ENCODE results near the gene PCNX3. TPM values are rescaled to one million over a fixed set of nuclear protein-coding genes. Genes with fewer than 3 reads are reported as not detected.
A peak's percentile ranks its signal among the peaks of the same experiment; 100 is the strongest.

Gene PCNX3
- total and polyA plus RNA-seq, 10 of the 15 experiments (the other 5 are each of a cell fraction or from before 2014, with no cell fraction given) = 0.03 to 46.6 (median 8.4) TPM

DNA sequence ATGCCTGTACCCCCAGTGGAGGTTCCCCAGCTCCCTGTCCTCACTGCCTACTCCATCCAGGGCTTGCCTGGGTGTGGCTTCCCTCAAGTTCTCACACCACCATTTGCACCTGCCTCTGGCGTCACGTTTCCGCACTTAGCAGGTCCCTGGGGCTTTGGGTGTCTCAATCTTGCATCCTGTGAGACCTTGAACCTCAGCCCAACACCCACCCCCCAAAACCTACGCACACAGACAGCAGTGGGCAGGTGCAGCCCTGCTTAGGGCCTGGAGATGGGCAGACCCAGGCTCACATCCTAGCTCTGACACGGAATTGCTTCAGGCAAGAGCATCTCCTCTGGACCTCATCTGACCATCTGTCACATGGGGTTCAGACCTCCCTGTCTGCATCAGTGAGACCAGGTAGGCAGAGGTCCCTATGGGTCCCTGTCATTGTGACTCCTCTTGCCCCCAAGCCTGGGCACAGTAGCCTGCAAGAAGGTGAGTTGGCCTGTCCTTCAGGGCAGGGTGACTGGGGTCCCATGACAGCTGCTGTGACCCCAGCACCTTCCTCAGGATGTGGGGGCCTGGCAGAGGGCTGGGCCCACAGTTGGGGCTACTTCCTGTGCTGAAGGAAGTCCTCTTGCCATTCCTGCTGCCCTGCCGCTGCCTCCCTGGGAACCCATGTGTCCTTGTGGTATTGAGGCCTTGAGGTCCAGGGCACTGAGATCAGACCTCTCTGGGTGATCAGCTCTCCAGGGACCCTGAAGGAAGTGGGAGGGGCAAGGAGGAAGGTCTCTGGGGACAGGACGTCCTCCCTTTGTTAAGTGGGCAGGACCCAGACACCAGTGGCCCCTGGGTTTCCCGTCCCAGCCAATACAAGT, 24.3 kb downstream of the PCNX3 start (continued):
- TF ChIP-seq WRNIP1 (IDR thresholded peaks at IDR 0.05; ENCODE audit: borderline replicate concordance, low read depth, low read length) = no peak
- peak; percentile 91 for TF ChIP-seq DPF2 (IDR thresholded peaks at IDR 0.05)
- TF ChIP-seq SREBF1 (IDR thresholded peaks at IDR 0.05; ENCODE audit: low read length) = no peak
- TF ChIP-seq TCF7 (IDR thresholded peaks at IDR 0.05; ENCODE audit: borderline replicate concordance) = no peak
- TF ChIP-seq ZZZ3 (IDR thresholded peaks at IDR 0.05; ENCODE audit: control insufficient read depth, insufficient read length, low read depth) = no peak
- TF ChIP-seq, protein P1, sequence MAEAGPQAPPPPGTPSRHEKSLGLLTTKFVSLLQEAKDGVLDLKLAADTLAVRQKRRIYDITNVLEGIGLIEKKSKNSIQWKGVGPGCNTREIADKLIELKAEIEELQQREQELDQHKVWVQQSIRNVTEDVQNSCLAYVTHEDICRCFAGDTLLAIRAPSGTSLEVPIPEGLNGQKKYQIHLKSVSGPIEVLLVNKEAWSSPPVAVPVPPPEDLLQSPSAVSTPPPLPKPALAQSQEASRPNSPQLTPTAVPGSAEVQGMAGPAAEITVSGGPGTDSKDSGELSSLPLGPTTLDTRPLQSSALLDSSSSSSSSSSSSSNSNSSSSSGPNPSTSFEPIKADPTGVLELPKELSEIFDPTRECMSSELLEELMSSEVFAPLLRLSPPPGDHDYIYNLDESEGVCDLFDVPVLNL (IDR thresholded peaks at IDR 0.05; ENCODE audit: low read depth, low read length) = no peak
- no peak for TF ChIP-seq SUZ12 (IDR thresholded peaks at IDR 0.05; ENCODE audit: unreplicated experiment)

DNA sequence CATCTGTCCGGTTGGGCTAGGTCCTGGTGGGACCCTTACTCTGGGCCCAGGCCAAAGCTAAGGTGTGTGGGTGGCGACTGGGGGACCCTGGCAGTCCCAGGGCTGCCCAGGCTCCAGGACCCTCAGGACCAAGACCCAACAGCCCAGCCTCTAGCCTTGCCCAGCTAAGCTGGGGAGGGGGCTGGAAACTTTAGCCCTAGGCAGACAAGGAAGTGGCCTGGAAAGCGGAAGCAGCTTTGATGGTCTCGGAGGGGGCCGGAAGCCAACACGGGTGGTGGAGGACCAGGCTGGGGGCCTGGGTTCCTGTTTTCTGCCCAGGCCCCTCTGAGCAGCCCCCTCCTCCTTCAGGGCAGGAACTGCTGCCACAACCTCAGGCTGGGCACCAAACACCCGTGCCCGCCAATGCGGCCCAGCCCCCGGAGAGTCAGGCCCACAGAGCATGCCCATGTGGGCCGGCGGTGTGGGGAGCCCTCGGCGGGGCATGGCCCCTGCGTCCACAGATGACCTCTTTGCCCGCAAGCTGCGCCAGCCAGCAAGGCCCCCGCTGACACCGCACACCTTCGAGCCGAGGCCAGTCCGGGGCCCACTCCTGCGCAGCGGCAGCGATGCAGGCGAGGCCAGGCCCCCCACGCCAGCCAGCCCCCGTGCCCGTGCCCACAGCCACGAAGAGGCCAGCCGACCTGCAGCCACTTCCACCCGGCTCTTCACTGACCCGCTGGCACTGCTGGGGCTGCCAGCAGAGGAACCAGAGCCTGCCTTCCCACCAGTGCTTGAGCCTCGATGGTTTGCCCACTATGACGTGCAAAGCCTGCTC, 25.1 kb downstream of the PCNX3 start:
- Histone ChIP-seq H3K4me2 (ENCODE audit: control insufficient read depth, insufficient read depth) (peak overlapping the region; percentile 99), H3K9ac (ENCODE audit: control insufficient read depth, insufficient read depth, low read length) (peak overlapping the region; percentile 92), H2AFZ (ENCODE audit: control insufficient read depth, low read depth, low read length) (peak overlapping the region; percentile 28), H3K27ac (ENCODE audit: control insufficient read depth, insufficient read depth) (peak overlapping the region; percentile 89), H3K27me3 (replicated peaks in 1 of 2; ENCODE audit: control insufficient read depth in 2 of 2, insufficient read depth in 2 of 2, low read length in 1 of 2) (no peaks in the 10 kb centered on the region), H3K9me3 (replicated peaks; ENCODE audit: control insufficient read depth, insufficient read depth, low read length) (no peaks in the 10 kb centered on the region), H3K4me1 (ENCODE audit: control insufficient read depth, insufficient read depth, low read length) (peaks cover 34% of the 10 kb centered on the region), H3K79me2 (ENCODE audit: control insufficient read depth, insufficient read depth, low read length) (peaks cover 42% of the 10 kb centered on the region), H4K20me1 (ENCODE audit: control insufficient read depth, insufficient read depth) (no peaks in the 10 kb centered on the region), H3K36me3 (ENCODE audit: control insufficient read depth in 2 of 2, insufficient read depth in 2 of 2, low read length in 1 of 2) (peaks cover 11 to 31% of the 10 kb centered on the region in 2 experiments), H3K4me3 (peak overlapping the region; percentile 85)
- no TSS peak for BruUV-seq (replicated peaks)
- ChIA-PET RAD21 (ENCODE audit: unreplicated experiment) (interaction anchor here (0.7 to 1.7 kb wide), 5 partner anchors 12 to 139 kb away, joined by 3 to 8 read pairs (median 3); partner anchors contain the start of gene EHBP1L1), SMC1A (ENCODE audit: uncharacterized antibody, unreplicated experiment) (interaction anchor here (1.2 to 3.6 kb wide), 3 partner anchors 12 to 22 kb away, joined by 3 to 33 read pairs (median 14); partner anchors contain the start of gene RELA), POLR2A (interaction anchor here (0.9 to 7.6 kb wide), 12 partner anchors 13 to 250 kb away, joined by 3 to 100 read pairs (median 7); partner anchors contain the start of genes CCDC85B, EHBP1L1, PCNX3 and RELA), CTCF (interaction anchor here (0.7 to 2.5 kb wide), 9 partner anchors 13 to 152 kb away, joined by 3 to 9 read pairs (median 3); no protein-coding TSS in a partner anchor)
- WGBS (ENCODE audit: insufficient coverage, insufficient replicate concordance, low lambda C conversion rate, missing lambda C conversion rate) = 8% methylated on average over 31 of the region's 35 CpGs
- peak; percentile 80 for FAIRE-seq
- intact Hi-C loops (cut with micrococcal nuclease; ENCODE audit: unreplicated experiment) = loop anchor here (1.0 kb wide), 1 partner anchor 23 kb away; no protein-coding TSS in a partner anchor
- in situ Hi-C loops (cut with MboI) = no loop called here
- peak; percentile 5 for ATAC-seq
- DNase-seq (ENCODE audit: low read depth, low spot score) = no peak
- TF ChIP-seq TARDBP (IDR thresholded peaks at IDR 0.05; ENCODE audit: borderline replicate concordance) (0 out of 2 replicates have a peak, but pooled peaks have one; percentile 21), GABPA (IDR thresholded peaks at IDR 0.05; ENCODE audit: low read depth) (peak; percentile 78; the same call in 1 of the 2 replicates)
- TF ChIP-seq, protein P1 (IDR thresholded peaks at IDR 0.05; ENCODE audit: low read depth, low read length) = no peak
- TF ChIP-seq, protein P2, sequence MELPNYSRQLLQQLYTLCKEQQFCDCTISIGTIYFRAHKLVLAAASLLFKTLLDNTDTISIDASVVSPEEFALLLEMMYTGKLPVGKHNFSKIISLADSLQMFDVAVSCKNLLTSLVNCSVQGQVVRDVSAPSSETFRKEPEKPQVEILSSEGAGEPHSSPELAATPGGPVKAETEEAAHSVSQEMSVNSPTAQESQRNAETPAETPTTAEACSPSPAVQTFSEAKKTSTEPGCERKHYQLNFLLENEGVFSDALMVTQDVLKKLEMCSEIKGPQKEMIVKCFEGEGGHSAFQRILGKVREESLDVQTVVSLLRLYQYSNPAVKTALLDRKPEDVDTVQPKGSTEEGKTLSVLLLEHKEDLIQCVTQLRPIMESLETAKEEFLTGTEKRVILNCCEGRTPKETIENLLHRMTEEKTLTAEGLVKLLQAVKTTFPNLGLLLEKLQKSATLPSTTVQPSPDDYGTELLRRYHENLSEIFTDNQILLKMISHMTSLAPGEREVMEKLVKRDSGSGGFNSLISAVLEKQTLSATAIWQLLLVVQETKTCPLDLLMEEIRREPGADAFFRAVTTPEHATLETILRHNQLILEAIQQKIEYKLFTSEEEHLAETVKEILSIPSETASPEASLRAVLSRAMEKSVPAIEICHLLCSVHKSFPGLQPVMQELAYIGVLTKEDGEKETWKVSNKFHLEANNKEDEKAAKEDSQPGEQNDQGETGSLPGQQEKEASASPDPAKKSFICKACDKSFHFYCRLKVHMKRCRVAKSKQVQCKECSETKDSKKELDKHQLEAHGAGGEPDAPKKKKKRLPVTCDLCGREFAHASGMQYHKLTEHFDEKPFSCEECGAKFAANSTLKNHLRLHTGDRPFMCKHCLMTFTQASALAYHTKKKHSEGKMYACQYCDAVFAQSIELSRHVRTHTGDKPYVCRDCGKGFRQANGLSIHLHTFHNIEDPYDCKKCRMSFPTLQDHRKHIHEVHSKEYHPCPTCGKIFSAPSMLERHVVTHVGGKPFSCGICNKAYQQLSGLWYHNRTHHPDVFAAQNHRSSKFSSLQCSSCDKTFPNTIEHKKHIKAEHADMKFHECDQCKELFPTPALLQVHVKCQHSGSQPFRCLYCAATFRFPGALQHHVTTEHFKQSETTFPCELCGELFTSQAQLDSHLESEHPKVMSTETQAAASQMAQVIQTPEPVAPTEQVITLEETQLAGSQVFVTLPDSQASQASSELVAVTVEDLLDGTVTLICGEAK (IDR thresholded peaks at IDR 0.05; ENCODE audit: borderline replicate concordance) = peak; percentile 73; the same call in 1 of the 2 replicates
